Measurements from ENCODE around the gene CNR2.

CNR2 gene

GRCh38 chr1:23825076-23825761, 87.9 kb downstream of the CNR2 start, which contains the start of gene HMGCL (continued):
- no peak for TF ChIP-seq ZNF510 (tag by site-specific recombination; IDR thresholded peaks at IDR 0.05; ENCODE audit: insufficient replicate concordance)
- TF ChIP-seq OSR2 (tag by site-specific recombination; IDR thresholded peaks at IDR 0.05): no peak
- no peak for TF ChIP-seq ZNF362 (tag by site-specific recombination; IDR thresholded peaks at IDR 0.05)
- no peak for TF ChIP-seq ZNF398 (tag by site-specific recombination; IDR thresholded peaks at IDR 0.05)
- TF ChIP-seq ZNF530 (tag by site-specific recombination; IDR thresholded peaks at IDR 0.05; ENCODE audit: low read depth): no peak
- TF ChIP-seq ZNF354C (tag by site-specific recombination; IDR thresholded peaks at IDR 0.05; ENCODE audit: borderline replicate concordance, low read depth): no peak
- TF ChIP-seq ZNF600 (tag by site-specific recombination; IDR thresholded peaks at IDR 0.05): 0 out of 2 replicates have a peak, but pooled peaks have one; percentile 52
- TF ChIP-seq TCF7L2 (IDR thresholded peaks at IDR 0.05; ENCODE audit: borderline replicate concordance, low read depth, low read length): no peak
- TF ChIP-seq YY1 (tag by site-specific recombination; IDR thresholded peaks at IDR 0.05): peak; percentile 95
- no peak for TF ChIP-seq ZNF529 (tag by site-specific recombination; IDR thresholded peaks at IDR 0.05; ENCODE audit: insufficient replicate concordance)
- no peak for TF ChIP-seq ZNF555 (tag by site-specific recombination; conservative IDR thresholded peaks at IDR 0.05)
- no peak for TF ChIP-seq BCL11A (tag by site-specific recombination; IDR thresholded peaks at IDR 0.05; ENCODE audit: low read depth)
- no peak for TF ChIP-seq ZNF585B (tag by site-specific recombination; IDR thresholded peaks at IDR 0.05)
- no peak for TF ChIP-seq ZNF23 (tag by site-specific recombination; IDR thresholded peaks at IDR 0.05; ENCODE audit: borderline replicate concordance)
- no peak for TF ChIP-seq ZNF202 (tag by site-specific recombination; IDR thresholded peaks at IDR 0.05; ENCODE audit: borderline replicate concordance)
- TF ChIP-seq ZNF560 (tag by site-specific recombination; IDR thresholded peaks at IDR 0.05; ENCODE audit: borderline replicate concordance): no peak
- TF ChIP-seq TSHZ1 (tag by site-specific recombination; IDR thresholded peaks at IDR 0.05; ENCODE audit: borderline replicate concordance): no peak
- TF ChIP-seq, protein P1, sequence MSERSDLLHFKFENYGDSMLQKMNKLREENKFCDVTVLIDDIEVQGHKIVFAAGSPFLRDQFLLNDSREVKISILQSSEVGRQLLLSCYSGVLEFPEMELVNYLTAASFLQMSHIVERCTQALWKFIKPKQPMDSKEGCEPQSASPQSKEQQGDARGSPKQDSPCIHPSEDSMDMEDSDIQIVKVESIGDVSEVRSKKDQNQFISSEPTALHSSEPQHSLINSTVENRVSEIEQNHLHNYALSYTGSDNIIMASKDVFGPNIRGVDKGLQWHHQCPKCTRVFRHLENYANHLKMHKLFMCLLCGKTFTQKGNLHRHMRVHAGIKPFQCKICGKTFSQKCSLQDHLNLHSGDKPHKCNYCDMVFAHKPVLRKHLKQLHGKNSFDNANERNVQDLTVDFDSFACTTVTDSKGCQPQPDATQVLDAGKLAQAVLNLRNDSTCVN (tag by site-specific recombination; optimal IDR thresholded peaks at IDR 0.05): peak; percentile 76
- TF ChIP-seq ZEB2 (tag by site-specific recombination; IDR thresholded peaks at IDR 0.05): no peak
- TF ChIP-seq REPIN1 (tag by site-specific recombination; IDR thresholded peaks at IDR 0.05; ENCODE audit: low read depth): no peak
- no peak for TF ChIP-seq MZF1 (tag by site-specific recombination; IDR thresholded peaks at IDR 0.05; ENCODE audit: borderline replicate concordance)
- no peak for TF ChIP-seq ZNF658 (tag by site-specific recombination; IDR thresholded peaks at IDR 0.05)
- no peak for TF ChIP-seq ZNF169 (tag by site-specific recombination; IDR thresholded peaks at IDR 0.05)
- TF ChIP-seq ZNF157 (tag by site-specific recombination; IDR thresholded peaks at IDR 0.05): no peak
- peak; percentile 33; the same call in 1 of the 2 replicates for TF ChIP-seq KLF7 (tag by site-specific recombination; IDR thresholded peaks at IDR 0.05; ENCODE audit: borderline replicate concordance)
- TF ChIP-seq ZNF426 (tag by site-specific recombination; IDR thresholded peaks at IDR 0.05): no peak
- TF ChIP-seq, protein P2, sequence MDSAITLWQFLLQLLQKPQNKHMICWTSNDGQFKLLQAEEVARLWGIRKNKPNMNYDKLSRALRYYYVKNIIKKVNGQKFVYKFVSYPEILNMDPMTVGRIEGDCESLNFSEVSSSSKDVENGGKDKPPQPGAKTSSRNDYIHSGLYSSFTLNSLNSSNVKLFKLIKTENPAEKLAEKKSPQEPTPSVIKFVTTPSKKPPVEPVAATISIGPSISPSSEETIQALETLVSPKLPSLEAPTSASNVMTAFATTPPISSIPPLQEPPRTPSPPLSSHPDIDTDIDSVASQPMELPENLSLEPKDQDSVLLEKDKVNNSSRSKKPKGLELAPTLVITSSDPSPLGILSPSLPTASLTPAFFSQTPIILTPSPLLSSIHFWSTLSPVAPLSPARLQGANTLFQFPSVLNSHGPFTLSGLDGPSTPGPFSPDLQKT (IDR thresholded peaks at IDR 0.05; ENCODE audit: borderline replicate concordance, low read depth, low read length): no peak
- TF ChIP-seq, protein P3, sequence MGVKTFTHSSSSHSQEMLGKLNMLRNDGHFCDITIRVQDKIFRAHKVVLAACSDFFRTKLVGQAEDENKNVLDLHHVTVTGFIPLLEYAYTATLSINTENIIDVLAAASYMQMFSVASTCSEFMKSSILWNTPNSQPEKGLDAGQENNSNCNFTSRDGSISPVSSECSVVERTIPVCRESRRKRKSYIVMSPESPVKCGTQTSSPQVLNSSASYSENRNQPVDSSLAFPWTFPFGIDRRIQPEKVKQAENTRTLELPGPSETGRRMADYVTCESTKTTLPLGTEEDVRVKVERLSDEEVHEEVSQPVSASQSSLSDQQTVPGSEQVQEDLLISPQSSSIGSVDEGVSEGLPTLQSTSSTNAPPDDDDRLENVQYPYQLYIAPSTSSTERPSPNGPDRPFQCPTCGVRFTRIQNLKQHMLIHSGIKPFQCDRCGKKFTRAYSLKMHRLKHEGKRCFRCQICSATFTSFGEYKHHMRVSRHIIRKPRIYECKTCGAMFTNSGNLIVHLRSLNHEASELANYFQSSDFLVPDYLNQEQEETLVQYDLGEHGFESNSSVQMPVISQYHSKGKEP (tag by site-specific recombination; IDR thresholded peaks at IDR 0.05): no peak
- TF ChIP-seq ZNF341 (tag by site-specific recombination; IDR thresholded peaks at IDR 0.05; ENCODE audit: low read depth): peak; percentile 73

Data from HEK293 (cell line).